A549 (cell line): ENCODE data around the gene PFKFB3. TPM values are rescaled to one million over a fixed set of nuclear protein-coding genes. Genes with fewer than 3 reads are reported as not detected.
A peak's percentile ranks its signal among the peaks of the same experiment; 100 is the strongest.

ENCODE experiments used
- ATAC-seq, 2 experiments: fragments of 200-7000 bp in 1 of 2; fragments of >200 bp in 1 of 2; cut with Nextera tagmentation in 1 of 2; cut with Tn5 transposase in 1 of 2; 3 replicates each; pipeline versions ENCODE4 v1.8.0 to v1.9.1; 2018 to 2020; ENCODE audit warnings: mild to moderate bottlenecking in 1 of 2, moderate library complexity in 1 of 2
- CTCF ChIA-PET: fragments of 300-600 bp; sonication (Branson Sonifier 250); formaldehyde crosslinking; extraction: SDS; loops from one replicate; lab custom pipeline; 2021; ENCODE audit warnings: antibody characterized with exemption, inconsistent platforms; lab: Yijun Ruan, JAX
- POLR2A ChIA-PET: fragments of 350-600 bp; formaldehyde crosslinking; extraction: SDS; loops from one replicate; lab custom pipeline; 2021; ENCODE audit warnings: antibody characterized with exemption, inconsistent platforms; lab: Yijun Ruan, JAX
- DNase-seq, 2 experiments: peaks; one replicate each; pipeline versions ENCODE4 v3.0.0 to v3.0.0-alpha.2; 2011 to 2016; ENCODE audit warnings: low read depth in 1 of 2, low spot score in 1 of 2
- FAIRE-seq: peaks from 2 replicates; lab custom pipeline; 2011; peaks lifted over from hg19 to GRCh38; lab: Jason Lieb, UNC
- H3K27ac ChIP-seq, 2 experiments: fragments of >200 bp; sonication (Bioruptor Twin); formaldehyde crosslinking; 3 replicates each; pipeline ENCODE4 v1.5.1; 2016 to 2017
- H3K4me1 ChIP-seq: fragments of >200 bp; sonication (Bioruptor Twin); formaldehyde crosslinking; 3 replicates; pipeline ENCODE4 v1.6.1; 2016
- H3K4me2 ChIP-seq: fragments of >200 bp; sonication (Bioruptor Twin); formaldehyde crosslinking; 3 replicates; pipeline ENCODE4 v1.6.1; 2016
- H3K4me3 ChIP-seq: fragments of >200 bp; sonication (Bioruptor Twin); formaldehyde crosslinking; 3 replicates; pipeline ENCODE4 v1.5.1; 2016
- H3K9me3 ChIP-seq: fragments of >200 bp; sonication (Bioruptor Twin); formaldehyde crosslinking; 3 replicates; pipeline ENCODE4 v1.6.1; 2016
- ATOH8 ChIP-seq: fragments of 250-450 bp; sonication (Bioruptor Pico); IDR thresholded peaks from 2 replicates; pipeline ENCODE4 v1.5.0; 2020; ENCODE audit warnings: low read depth, mild to moderate bottlenecking, moderate library complexity
- CBX2 ChIP-seq: fragments of 200-600 bp; sonication (generic); IDR thresholded peaks from 2 replicates; pipeline ENCODE4 v1.6.1; 2016; ENCODE audit warnings: low read depth, mild to moderate bottlenecking, borderline replicate concordance
- CEBPB ChIP-seq, 2 experiments: fragments of >200 bp in 1 of 2; sonication (Bioruptor Twin) in 1 of 2; formaldehyde crosslinking in 1 of 2; IDR thresholded peaks; 2 replicates each; pipeline ENCODE4 v1.6.1; 2012 to 2016
- CHD2 ChIP-seq: fragments of 150-350 bp; IDR thresholded peaks from 2 replicates; pipeline ENCODE4 v1.6.1; 2014; ENCODE audit warnings: low read length; ENCODE audit not compliant: partially characterized antibody
- EHMT2 ChIP-seq: fragments of 200-600 bp; sonication (generic); IDR thresholded peaks from 2 replicates; pipeline ENCODE4 v1.6.1; 2016; ENCODE audit warnings: antibody characterized with exemption, low read depth, mild to moderate bottlenecking, moderate library complexity
- FOSL2 ChIP-seq, 2 experiments: fragments of 450-650 bp in 1 of 2; fragments of >200 bp in 1 of 2; sonication (Bioruptor Twin) in 1 of 2; formaldehyde crosslinking; IDR thresholded peaks; 2 replicates each; pipeline versions ENCODE4 v1.5.0 to v1.6.1; 2016 to 2020; ENCODE audit warnings: mild to moderate bottlenecking in 1 of 2, moderate library complexity in 1 of 2
- FOXS1 ChIP-seq: fragments of 250-450 bp; sonication (Bioruptor Pico); IDR thresholded peaks from 2 replicates; pipeline ENCODE4 v1.5.0; 2020; ENCODE audit warnings: mild to moderate bottlenecking, moderate library complexity
- GATA3 ChIP-seq: IDR thresholded peaks from 2 replicates; pipeline ENCODE4 v1.6.1; 2012; ENCODE audit warnings: borderline replicate concordance
- HDAC2 ChIP-seq: fragments of 200-600 bp; sonication (generic); IDR thresholded peaks from 2 replicates; pipeline ENCODE4 v1.6.1; 2016
- HES2 ChIP-seq: fragments of >200 bp; sonication (Bioruptor Twin); formaldehyde crosslinking; IDR thresholded peaks from 2 replicates; pipeline ENCODE4 v1.6.1; 2016
- HEYL ChIP-seq: fragments of 250-450 bp; sonication (Bioruptor Pico); IDR thresholded peaks from 2 replicates; pipeline ENCODE4 v1.8.0; 2021; ENCODE audit warnings: mild to moderate bottlenecking, moderate library complexity
- HOXA7 ChIP-seq: fragments of 250-450 bp; sonication (Bioruptor Pico); IDR thresholded peaks from 2 replicates; pipeline ENCODE4 v1.5.0; 2020; ENCODE audit warnings: mild to moderate bottlenecking, moderate library complexity
- HOXB5 ChIP-seq: fragments of 250-450 bp; sonication (Bioruptor Pico); IDR thresholded peaks from 2 replicates; pipeline ENCODE4 v1.5.0; 2020; ENCODE audit warnings: mild to moderate bottlenecking, moderate library complexity
- JUN ChIP-seq, 2 experiments: fragments of >200 bp; sonication (Bioruptor Twin); formaldehyde crosslinking; IDR thresholded peaks; 2 replicates in 1 of 2; 3 replicates in 1 of 2; pipeline ENCODE4 v1.6.1; 2016 to 2017
- JUNB ChIP-seq: fragments of >200 bp; sonication (Bioruptor Twin); formaldehyde crosslinking; IDR thresholded peaks from 2 replicates; pipeline ENCODE4 v1.6.1; 2016
- KDM5A ChIP-seq: fragments of 200-600 bp; sonication (generic); IDR thresholded peaks from 2 replicates; pipeline ENCODE4 v1.6.1; 2016; ENCODE audit warnings: antibody characterized with exemption, mild to moderate bottlenecking
- MAFK ChIP-seq: fragments of 450-650 bp; IDR thresholded peaks from 2 replicates; pipeline ENCODE4 v1.6.1; 2014; ENCODE audit not compliant: partially characterized antibody
- MAX ChIP-seq: IDR thresholded peaks from 2 replicates; pipeline ENCODE4 v1.6.1; 2012
- MAZ ChIP-seq: fragments of 150-350 bp; IDR thresholded peaks from 2 replicates; pipeline ENCODE4 v1.6.1; 2014; ENCODE audit warnings: antibody characterized with exemption, low read depth, low read length, borderline replicate concordance
- NPAS2 ChIP-seq: fragments of 250-450 bp; sonication (Bioruptor Pico); IDR thresholded peaks from 2 replicates; pipeline ENCODE4 v1.8.0; 2022; ENCODE audit warnings: mild to moderate bottlenecking, moderate library complexity, borderline replicate concordance
- PBX3 ChIP-seq: IDR thresholded peaks from 2 replicates; pipeline ENCODE4 v1.6.1; 2012
- RARB ChIP-seq: fragments of 250-450 bp; sonication (Bioruptor Pico); IDR thresholded peaks from 2 replicates; pipeline ENCODE4 v1.8.0; 2021; ENCODE audit warnings: mild to moderate bottlenecking, moderate library complexity
- RCOR1 ChIP-seq: fragments of 150-350 bp; IDR thresholded peaks from 2 replicates; pipeline ENCODE4 v1.6.1; 2014; ENCODE audit warnings: antibody characterized with exemption, low read length, low read depth
- RNF2 ChIP-seq: fragments of 200-600 bp; sonication (generic); IDR thresholded peaks from 2 replicates; pipeline ENCODE4 v1.6.1; 2016; ENCODE audit warnings: low read depth, mild to moderate bottlenecking, antibody characterized with exemption, moderate library complexity, borderline replicate concordance
- SREBF2 ChIP-seq: fragments of 450-650 bp; IDR thresholded peaks from 2 replicates; pipeline ENCODE4 v1.6.1; 2014; ENCODE audit warnings: mild to moderate bottlenecking, moderate library complexity
- ZC3H11A ChIP-seq: fragments of 450-650 bp; IDR thresholded peaks from 2 replicates; pipeline ENCODE4 v1.6.1; 2014; ENCODE audit warnings: antibody characterized with exemption, mild to moderate bottlenecking
- ZFP36 ChIP-seq: fragments of 450-650 bp; IDR thresholded peaks from 2 replicates; pipeline ENCODE4 v1.6.1; 2014; ENCODE audit warnings: borderline replicate concordance; ENCODE audit not compliant: partially characterized antibody
- ZNF302 ChIP-seq: fragments of 250-450 bp; sonication (Bioruptor Pico); IDR thresholded peaks from 2 replicates; pipeline ENCODE4 v1.9.0; 2021; ENCODE audit warnings: inconsistent platforms, mild to moderate bottlenecking, moderate library complexity
- WGBS: methylation state at CpG from one replicate; pipeline ENCODE4 v1.1.6; 2017; ENCODE audit errors: missing lambda C conversion rate; 5-methylcytosine and 5-hydroxymethylcytosine counted together
- polyA plus RNA-seq, 4 experiments: library from polyadenylated mRNA; depleted of rRNA in 3 of 4; stranded (reverse); fragments of >200 nt; fragmentation: RNase III in 1 of 4; extraction: RNeasy Plus Mini Kit Qiagen cat#74134 plus additional on column Dnase treatment in 1 of 4; gene quantifications; 2 replicates in 3 of 4; 3 replicates in 1 of 4; pipeline ENCODE4 v1.2.3, GENCODE V29; 2011 to 2017
- TF ChIP-seq, protein P1 (sequence below): fragments of >200 bp; sonication (Bioruptor Twin); formaldehyde crosslinking; IDR thresholded peaks from 3 replicates; pipeline ENCODE4 v1.6.1; 2016
- TF ChIP-seq, protein P2 (sequence below): fragments of 450-650 bp; IDR thresholded peaks from 2 replicates; pipeline ENCODE4 v1.6.1; 2014; ENCODE audit warnings: antibody characterized with exemption

The PFKFB3 gene
- polyA plus RNA-seq, 2 of the 4 experiments (the other 2 are of a cell fraction) = 139 to 232 TPM

DNA sequence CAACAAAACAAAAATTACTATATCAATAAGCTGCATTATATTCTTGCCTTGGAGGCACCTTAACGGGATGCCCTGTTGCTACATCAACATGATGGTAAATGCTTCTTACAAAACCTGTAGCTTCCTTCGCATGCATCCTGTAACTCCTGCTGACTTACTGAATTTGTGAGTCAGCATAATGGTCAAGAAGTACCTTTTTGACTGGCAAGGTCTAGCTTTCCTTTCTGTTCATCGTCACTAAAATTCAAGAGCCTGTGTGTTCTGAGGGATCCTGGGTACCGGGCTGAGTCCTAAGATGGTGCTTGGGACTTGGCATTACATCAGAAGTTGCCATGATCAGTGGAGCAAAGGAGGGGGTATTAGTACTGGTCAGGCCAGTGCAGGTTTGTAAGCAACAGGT lies 4.9 kb downstream of the PFKFB3 start:
- peaks cover 50% of the 10 kb centered on the region for H3K4me1 ChIP-seq

GRCh38 chr10:6208799-6209235 lies 6.1 kb downstream of the PFKFB3 start:
- TF ChIP-seq JUN (IDR thresholded peaks at IDR 0.05) (peak in 1 of 2 experiments; percentile 18; a peak in 1 of 5 replicates), CEBPB (IDR thresholded peaks at IDR 0.05) (no peak), CHD2 (no peak), RNF2 (no peak), JUNB (no peak), RARB (CRISPR knock-in tag) (no peak), HOXB5 (CRISPR knock-in tag) (no peak), MAX (peak; percentile 61), KDM5A (no peak), FOSL2 (IDR thresholded peaks at IDR 0.05) (no peak), FOSL2 (CRISPR knock-in tag; IDR thresholded peaks at IDR 0.05) (no peak)
- TF ChIP-seq, protein P1, sequence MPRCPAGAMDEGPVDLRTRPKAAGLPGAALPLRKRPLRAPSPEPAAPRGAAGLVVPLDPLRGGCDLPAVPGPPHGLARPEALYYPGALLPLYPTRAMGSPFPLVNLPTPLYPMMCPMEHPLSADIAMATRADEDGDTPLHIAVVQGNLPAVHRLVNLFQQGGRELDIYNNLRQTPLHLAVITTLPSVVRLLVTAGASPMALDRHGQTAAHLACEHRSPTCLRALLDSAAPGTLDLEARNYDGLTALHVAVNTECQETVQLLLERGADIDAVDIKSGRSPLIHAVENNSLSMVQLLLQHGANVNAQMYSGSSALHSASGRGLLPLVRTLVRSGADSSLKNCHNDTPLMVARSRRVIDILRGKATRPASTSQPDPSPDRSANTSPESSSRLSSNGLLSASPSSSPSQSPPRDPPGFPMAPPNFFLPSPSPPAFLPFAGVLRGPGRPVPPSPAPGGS = no peak
- TF ChIP-seq, protein P2, sequence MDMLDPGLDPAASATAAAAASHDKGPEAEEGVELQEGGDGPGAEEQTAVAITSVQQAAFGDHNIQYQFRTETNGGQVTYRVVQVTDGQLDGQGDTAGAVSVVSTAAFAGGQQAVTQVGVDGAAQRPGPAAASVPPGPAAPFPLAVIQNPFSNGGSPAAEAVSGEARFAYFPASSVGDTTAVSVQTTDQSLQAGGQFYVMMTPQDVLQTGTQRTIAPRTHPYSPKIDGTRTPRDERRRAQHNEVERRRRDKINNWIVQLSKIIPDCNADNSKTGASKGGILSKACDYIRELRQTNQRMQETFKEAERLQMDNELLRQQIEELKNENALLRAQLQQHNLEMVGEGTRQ = peak; percentile 55; the same call in 1 of the 2 replicates
- peak overlapping the region; percentile 33 for H3K4me3 ChIP-seq
- POLR2A ChIA-PET = interaction anchor here (2.0 kb wide), 1 partner anchor 9 kb away, joined by 5 read pairs; no protein-coding TSS in a partner anchor
- no peaks in the 10 kb centered on the region for H3K9me3 ChIP-seq
- CTCF ChIA-PET = interaction anchor here (12.6 kb wide), 1 partner anchor 192 kb away, joined by 123 read pairs; no protein-coding TSS in a partner anchor
- DNase-seq = peak in 1 of 2 experiments; percentile 58
- H3K27ac ChIP-seq = peak overlapping the region; percentile 73 to 82
- peak overlapping the region; percentile 79 for H3K4me2 ChIP-seq
- no peak for FAIRE-seq
- H3K4me1 ChIP-seq = peaks cover 61% of the 10 kb centered on the region
- WGBS = 4% methylated on average over 12 of the region's 12 CpGs
- ATAC-seq = peak; percentile 10 to 33; a peak in 5 of 6 replicates

More for the DNA sequence above, 4.9 kb downstream of the PFKFB3 start:
- ChIA-PET CTCF (interaction anchor here (0.6 to 12.6 kb wide), 13 partner anchors 10 to 206 kb away, joined by 3 to 123 read pairs (median 3); no protein-coding TSS in a partner anchor), POLR2A (interaction anchor here (1.1 to 2.0 kb wide), 4 partner anchors 10 to 194 kb away, joined by 5 to 8 read pairs (median 6); no protein-coding TSS in a partner anchor)
- peak overlapping the region; percentile 73 to 82 for H3K27ac ChIP-seq
- peak overlapping the region; percentile 33 for H3K4me3 ChIP-seq
- H3K9me3 ChIP-seq = no peaks in the 10 kb centered on the region
- 5% methylated on average over 4 of the region's 4 CpGs for WGBS
- ATAC-seq = peak in 1 of 2 experiments; percentile 1; a peak in 1 of 6 replicates
- peak overlapping the region; percentile 79 for H3K4me2 ChIP-seq
- TF ChIP-seq MAFK = peak; percentile 87
- no peak for TF ChIP-seq HOXA7 (CRISPR knock-in tag)
- TF ChIP-seq GATA3 = 0 out of 2 replicates have a peak, but pooled peaks have one; percentile 12
- TF ChIP-seq HEYL (CRISPR knock-in tag) = no peak
- no peak for TF ChIP-seq ZNF302
- TF ChIP-seq, all 56 proteins: peak for 2
- peak; percentile 18 for FAIRE-seq
- DNase-seq = peak in 1 of 2 experiments; percentile 66

GRCh38 chr10:6211341-6211670 lies 8.6 kb downstream of the PFKFB3 start:
- peak overlapping the region; percentile 74 for H3K4me2 ChIP-seq
- H3K4me1 ChIP-seq = peaks cover 86% of the 10 kb centered on the region
- H3K9me3 ChIP-seq = no peaks in the 10 kb centered on the region
- ATAC-seq (no peak), DNase-seq (no peak), FAIRE-seq (no peak)
- H3K4me3 ChIP-seq = peak overlapping the region; percentile 20
- POLR2A ChIA-PET = interaction anchor here (1.9 kb wide), 1 partner anchor 9 kb away, joined by 19 read pairs; the partner anchor contains the start of gene PFKFB3
- H3K27ac ChIP-seq = peak overlapping the region; percentile 58 to 83
- WGBS = 40% methylated on average over 6 of the region's 6 CpGs
- CTCF ChIA-PET = interaction anchor here (0.6 to 12.6 kb wide), 4 partner anchors 9 to 194 kb away, joined by 3 to 123 read pairs (median 36); partner anchors contain the start of gene PFKFB3
- TF ChIP-seq PBX3 (no peak), ZFP36 (no peak), EHMT2 (no peak), CBX2 (no peak), HDAC2 (no peak), HES2 (no peak), MAZ (no peak), NPAS2 (CRISPR knock-in tag) (no peak), FOXS1 (CRISPR knock-in tag) (no peak), CEBPB (IDR thresholded peaks at IDR 0.05) (no peak), SREBF2 (no peak), ATOH8 (CRISPR knock-in tag) (no peak), GATA3 (no peak), ZC3H11A (no peak), MAX (no peak), RCOR1 (no peak), HOXA7 (CRISPR knock-in tag) (no peak)
